MM.1S (cell line): Measurements from ENCODE around the gene OTULIN.

ENCODE experiments used
- EZH2 ChIP-seq: fragments of 300-600 bp; sonication (generic); optimal IDR thresholded peaks from 2 replicates; pipeline ENCODE3; 2017; ENCODE audit warnings: low read depth, mild to moderate bottlenecking, antibody characterized with exemption, low read length, mixed read lengths
- TF ChIP-seq, protein P1 (sequence below): fragments of 300-600 bp; sonication (generic); IDR thresholded peaks from 2 replicates; pipeline ENCODE4 v1.5.1; 2016; ENCODE audit warnings: antibody characterized with exemption, low read length, mixed read lengths

DNA sequence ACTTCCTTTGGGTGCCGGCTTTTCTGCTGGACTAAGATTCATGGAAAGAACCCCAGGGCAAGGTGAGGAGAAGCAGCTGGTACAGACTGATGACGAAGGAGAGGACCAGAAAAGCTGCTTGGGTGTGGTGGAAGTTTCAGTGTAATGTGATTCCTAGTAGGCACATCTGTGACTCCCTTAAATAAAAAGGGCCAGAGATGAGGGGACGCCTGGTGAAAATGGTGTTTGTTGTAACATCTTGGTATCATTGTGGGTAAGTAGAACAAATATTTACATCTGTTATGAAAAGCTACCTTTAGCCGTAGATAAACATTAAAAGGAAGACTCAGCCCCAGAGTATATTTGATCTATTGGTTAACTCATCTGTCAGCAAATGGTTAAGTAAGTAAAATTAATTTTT lies 49.2 kb upstream of the OTULIN start:
- TF ChIP-seq, protein P1, sequence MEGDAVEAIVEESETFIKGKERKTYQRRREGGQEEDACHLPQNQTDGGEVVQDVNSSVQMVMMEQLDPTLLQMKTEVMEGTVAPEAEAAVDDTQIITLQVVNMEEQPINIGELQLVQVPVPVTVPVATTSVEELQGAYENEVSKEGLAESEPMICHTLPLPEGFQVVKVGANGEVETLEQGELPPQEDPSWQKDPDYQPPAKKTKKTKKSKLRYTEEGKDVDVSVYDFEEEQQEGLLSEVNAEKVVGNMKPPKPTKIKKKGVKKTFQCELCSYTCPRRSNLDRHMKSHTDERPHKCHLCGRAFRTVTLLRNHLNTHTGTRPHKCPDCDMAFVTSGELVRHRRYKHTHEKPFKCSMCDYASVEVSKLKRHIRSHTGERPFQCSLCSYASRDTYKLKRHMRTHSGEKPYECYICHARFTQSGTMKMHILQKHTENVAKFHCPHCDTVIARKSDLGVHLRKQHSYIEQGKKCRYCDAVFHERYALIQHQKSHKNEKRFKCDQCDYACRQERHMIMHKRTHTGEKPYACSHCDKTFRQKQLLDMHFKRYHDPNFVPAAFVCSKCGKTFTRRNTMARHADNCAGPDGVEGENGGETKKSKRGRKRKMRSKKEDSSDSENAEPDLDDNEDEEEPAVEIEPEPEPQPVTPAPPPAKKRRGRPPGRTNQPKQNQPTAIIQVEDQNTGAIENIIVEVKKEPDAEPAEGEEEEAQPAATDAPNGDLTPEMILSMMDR = no peak
- no peak for TF ChIP-seq EZH2
